ENCODE results near the gene PRXL2B. TPM values are rescaled to one million over a fixed set of nuclear protein-coding genes. Genes with fewer than 3 reads are reported as not detected.

PRXL2B gene
- total and polyA plus RNA-seq, 10 of the 15 experiments (the other 5 are each of a cell fraction or from before 2014, with no cell fraction given) = 0.44 to 5.6 (median 4.0) TPM

DNA sequence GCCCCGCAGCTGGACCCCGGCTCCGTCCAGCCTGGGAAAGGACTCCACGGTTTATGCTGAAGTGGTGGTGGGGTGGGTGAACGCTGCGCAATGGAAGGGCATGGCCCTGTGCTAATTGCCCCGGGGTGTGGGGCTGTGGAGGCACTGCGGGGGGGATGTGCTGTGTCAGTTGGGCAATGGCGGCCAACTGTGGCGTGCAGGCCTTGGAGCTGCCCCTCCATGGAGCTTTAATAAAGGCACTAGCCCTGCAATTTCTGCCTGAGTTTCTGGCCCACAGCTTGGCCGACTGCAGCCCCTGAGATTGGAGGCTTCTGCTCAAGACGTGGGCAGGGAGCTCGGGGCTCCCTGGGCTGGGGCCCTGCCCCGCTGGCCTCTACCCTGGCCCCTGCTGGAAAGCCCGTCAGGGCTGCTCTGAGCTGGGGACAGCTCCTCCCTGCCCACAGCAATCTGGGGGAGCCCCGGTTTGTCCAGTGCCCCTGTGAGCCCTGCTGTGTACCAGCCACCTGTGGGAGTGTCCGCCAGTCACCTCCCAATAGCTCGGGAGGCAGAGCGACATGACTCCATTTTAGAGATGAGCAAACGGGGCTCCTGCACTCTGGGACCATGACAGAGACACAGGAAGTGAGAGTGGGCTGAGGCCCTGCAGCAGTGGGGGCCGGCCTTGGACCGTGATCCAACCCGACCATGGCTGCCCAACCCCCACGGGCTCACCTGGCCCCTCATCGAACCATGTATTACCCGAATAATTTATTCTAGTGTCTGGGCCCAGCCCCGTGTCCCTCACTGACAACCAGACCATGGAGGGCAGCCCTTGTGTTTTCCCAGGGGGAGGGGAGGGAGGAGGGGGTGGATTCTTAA lies 39.1 kb upstream of the PRXL2B start:
- in situ Hi-C loops (cut with MboI) (loop anchor here (5.0 kb wide), 2 partner anchors 35 to 135 kb away; partner anchors contain the start of gene PEX10), intact Hi-C loops (cut with micrococcal nuclease; ENCODE audit: unreplicated experiment) (loop anchor here (1.0 to 10.0 kb wide), 5 partner anchors 21 to 353 kb away; partner anchors contain the start of genes FAAP20 and PANK4)
- no peak for FAIRE-seq
- peak overlapping the region; percentile 82 for H3K4me3 ChIP-seq
- H3K9me3 ChIP-seq (replicated peaks; ENCODE audit: control insufficient read depth, insufficient read depth, low read length) = no peaks in the 10 kb centered on the region
- DNase-seq (ENCODE audit: low read depth, low spot score) = no peak
- CTCF ChIA-PET = interaction anchor here (0.6 to 4.9 kb wide), 12 partner anchors 9 to 351 kb away, joined by 3 to 37 read pairs (median 8); partner anchors contain the start of genes FAAP20, MORN1, PANK4 and PEX10
- H3K79me2 ChIP-seq (ENCODE audit: control insufficient read depth, insufficient read depth, low read length) = peaks cover 5% of the 10 kb centered on the region
- H4K20me1 ChIP-seq (ENCODE audit: control insufficient read depth, insufficient read depth) = no peaks in the 10 kb centered on the region
- H3K4me2 ChIP-seq (ENCODE audit: control insufficient read depth, insufficient read depth) = peak overlapping the region; percentile 99
- RAD21 ChIA-PET (ENCODE audit: unreplicated experiment) = interaction anchor here (0.9 to 7.1 kb wide), 13 partner anchors 9 to 352 kb away, joined by 3 to 86 read pairs (median 12); partner anchors contain the start of genes FAAP20, MORN1, PANK4 and PRXL2B
- H3K36me3 ChIP-seq (ENCODE audit: control insufficient read depth in 2 of 2, insufficient read depth in 2 of 2, low read length in 1 of 2) = no peaks in the 10 kb centered on the region
- SMC1A ChIA-PET (ENCODE audit: uncharacterized antibody, unreplicated experiment) = interaction anchor here (0.8 to 3.1 kb wide), 8 partner anchors 9 to 134 kb away, joined by 3 to 30 read pairs (median 12); partner anchors contain the start of genes PANK4, PRXL2B and TNFRSF14
- H3K27me3 ChIP-seq (replicated peaks in 1 of 2; ENCODE audit: control insufficient read depth in 2 of 2, insufficient read depth in 2 of 2, low read length in 1 of 2) = no peaks in the 10 kb centered on the region
- no peak overlapping the region; the same call in 1 of the 2 replicates for H2AFZ ChIP-seq (ENCODE audit: control insufficient read depth, low read depth, low read length)
- ATAC-seq = peak; percentile 37
- 1% methylated on average over 21 of the region's 27 CpGs for WGBS (ENCODE audit: insufficient coverage, insufficient replicate concordance, low lambda C conversion rate, missing lambda C conversion rate)
- no TSS peak for BruUV-seq (replicated peaks)
- H3K4me1 ChIP-seq (ENCODE audit: control insufficient read depth, insufficient read depth, low read length) = peaks cover 25% of the 10 kb centered on the region
- H3K27ac ChIP-seq (ENCODE audit: control insufficient read depth, insufficient read depth) = peak overlapping the region; percentile 96
- POLR2A ChIA-PET = interaction anchor here (0.6 to 4.9 kb wide), 15 partner anchors 8 to 353 kb away, joined by 3 to 62 read pairs (median 5); partner anchors contain the start of genes FAAP20, MORN1, PANK4 and PEX10
- H3K9ac ChIP-seq (ENCODE audit: control insufficient read depth, insufficient read depth, low read length) = peak overlapping the region; percentile 85
- TF ChIP-seq ZSCAN29 (IDR thresholded peaks at IDR 0.05) (no peak), TARDBP (IDR thresholded peaks at IDR 0.05; ENCODE audit: borderline replicate concordance) (no peak), ZBED1 (IDR thresholded peaks at IDR 0.05; ENCODE audit: borderline replicate concordance) (no peak), RUNX3 (IDR thresholded peaks at IDR 0.05; ENCODE audit: low read length) (no peak), ASH2L (IDR thresholded peaks at IDR 0.05; ENCODE audit: borderline replicate concordance, low read depth) (no peak), NBN (IDR thresholded peaks at IDR 0.05) (no peak), BMI1 (IDR thresholded peaks at IDR 0.05; ENCODE audit: borderline replicate concordance) (no peak), SIN3A (IDR thresholded peaks at IDR 0.05; ENCODE audit: low read depth, low read length) (no peak), TCF7 (IDR thresholded peaks at IDR 0.05; ENCODE audit: borderline replicate concordance) (no peak), TCF3 (IDR thresholded peaks at IDR 0.05; ENCODE audit: borderline replicate concordance, insufficient read depth, low read depth, low read length) (no peak), NR2C2 (IDR thresholded peaks at IDR 0.05; ENCODE audit: borderline replicate concordance, control insufficient read depth, insufficient read length, low read depth) (no peak), YY1 (IDR thresholded peaks at IDR 0.05; ENCODE audit: low read depth, low read length) (peak; percentile 82), SPI1 (IDR thresholded peaks at IDR 0.05; ENCODE audit: borderline replicate concordance, insufficient read depth, low read depth, low read length) (peak; percentile 58; the same call in 1 of the 2 replicates), CEBPB (IDR thresholded peaks at IDR 0.05; ENCODE audit: borderline replicate concordance in 1 of 2, low read depth in 2 of 2, low read length in 2 of 2) (no peak), EED (IDR thresholded peaks at IDR 0.05; ENCODE audit: low read depth) (no peak)
- TF ChIP-seq, protein P1, sequence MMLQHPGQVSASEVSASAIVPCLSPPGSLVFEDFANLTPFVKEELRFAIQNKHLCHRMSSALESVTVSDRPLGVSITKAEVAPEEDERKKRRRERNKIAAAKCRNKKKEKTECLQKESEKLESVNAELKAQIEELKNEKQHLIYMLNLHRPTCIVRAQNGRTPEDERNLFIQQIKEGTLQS (IDR thresholded peaks at IDR 0.05; ENCODE audit: borderline replicate concordance, extremely low read depth, low read depth, low read length) = no peak
- TF ChIP-seq, protein P2, sequence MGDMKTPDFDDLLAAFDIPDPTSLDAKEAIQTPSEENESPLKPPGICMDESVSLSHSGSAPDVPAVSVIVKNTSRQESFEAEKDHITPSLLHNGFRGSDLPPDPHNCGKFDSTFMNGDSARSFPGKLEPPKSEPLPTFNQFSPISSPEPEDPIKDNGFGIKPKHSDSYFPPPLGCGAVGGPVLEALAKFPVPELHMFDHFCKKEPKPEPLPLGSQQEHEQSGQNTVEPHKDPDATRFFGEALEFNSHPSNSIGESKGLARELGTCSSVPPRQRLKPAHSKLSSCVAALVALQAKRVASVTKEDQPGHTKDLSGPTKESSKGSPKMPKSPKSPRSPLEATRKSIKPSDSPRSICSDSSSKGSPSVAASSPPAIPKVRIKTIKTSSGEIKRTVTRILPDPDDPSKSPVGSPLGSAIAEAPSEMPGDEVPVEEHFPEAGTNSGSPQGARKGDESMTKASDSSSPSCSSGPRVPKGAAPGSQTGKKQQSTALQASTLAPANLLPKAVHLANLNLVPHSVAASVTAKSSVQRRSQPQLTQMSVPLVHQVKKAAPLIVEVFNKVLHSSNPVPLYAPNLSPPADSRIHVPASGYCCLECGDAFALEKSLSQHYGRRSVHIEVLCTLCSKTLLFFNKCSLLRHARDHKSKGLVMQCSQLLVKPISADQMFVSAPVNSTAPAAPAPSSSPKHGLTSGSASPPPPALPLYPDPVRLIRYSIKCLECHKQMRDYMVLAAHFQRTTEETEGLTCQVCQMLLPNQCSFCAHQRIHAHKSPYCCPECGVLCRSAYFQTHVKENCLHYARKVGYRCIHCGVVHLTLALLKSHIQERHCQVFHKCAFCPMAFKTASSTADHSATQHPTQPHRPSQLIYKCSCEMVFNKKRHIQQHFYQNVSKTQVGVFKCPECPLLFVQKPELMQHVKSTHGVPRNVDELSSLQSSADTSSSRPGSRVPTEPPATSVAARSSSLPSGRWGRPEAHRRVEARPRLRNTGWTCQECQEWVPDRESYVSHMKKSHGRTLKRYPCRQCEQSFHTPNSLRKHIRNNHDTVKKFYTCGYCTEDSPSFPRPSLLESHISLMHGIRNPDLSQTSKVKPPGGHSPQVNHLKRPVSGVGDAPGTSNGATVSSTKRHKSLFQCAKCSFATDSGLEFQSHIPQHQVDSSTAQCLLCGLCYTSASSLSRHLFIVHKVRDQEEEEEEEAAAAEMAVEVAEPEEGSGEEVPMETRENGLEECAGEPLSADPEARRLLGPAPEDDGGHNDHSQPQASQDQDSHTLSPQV (IDR thresholded peaks at IDR 0.05) = no peak

Data from GM12878 (cell line).